ENCODE results near the gene JAKMIP1.

JAKMIP1 gene

DNA sequence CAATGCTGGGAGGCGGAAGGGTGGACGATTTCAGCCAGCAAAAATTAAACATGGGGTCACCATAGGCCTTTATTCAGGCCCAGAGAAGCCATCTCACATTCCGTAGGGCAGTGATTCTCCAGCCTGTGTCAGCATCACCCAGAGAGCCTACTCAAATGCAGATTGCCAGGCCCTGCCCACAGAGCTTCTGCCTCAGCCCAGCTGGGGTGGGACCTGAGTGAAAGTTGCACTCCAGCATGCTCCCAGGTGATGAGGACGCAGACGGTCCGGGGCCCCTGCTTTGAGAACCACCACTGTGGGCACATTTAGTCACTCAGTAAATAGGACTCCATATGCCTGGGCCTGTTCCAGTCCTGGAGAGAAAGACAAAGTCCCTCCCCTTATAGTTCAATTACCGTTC, 169.7 kb downstream of the JAKMIP1 start:
- Mint-ChIP-seq H3K27me3 (no peaks in the 10 kb centered on the region), H3K36me3 (ENCODE audit: low read depth) (no peaks in the 10 kb centered on the region), H3K27ac (no peak overlapping the region), H3K4me1 (ENCODE audit: low read depth) (no peaks in the 10 kb centered on the region), H3K4me3 (no peak overlapping the region), H3K9me3 (no peaks in the 10 kb centered on the region)
- DNase-seq, result no peak

DNA sequence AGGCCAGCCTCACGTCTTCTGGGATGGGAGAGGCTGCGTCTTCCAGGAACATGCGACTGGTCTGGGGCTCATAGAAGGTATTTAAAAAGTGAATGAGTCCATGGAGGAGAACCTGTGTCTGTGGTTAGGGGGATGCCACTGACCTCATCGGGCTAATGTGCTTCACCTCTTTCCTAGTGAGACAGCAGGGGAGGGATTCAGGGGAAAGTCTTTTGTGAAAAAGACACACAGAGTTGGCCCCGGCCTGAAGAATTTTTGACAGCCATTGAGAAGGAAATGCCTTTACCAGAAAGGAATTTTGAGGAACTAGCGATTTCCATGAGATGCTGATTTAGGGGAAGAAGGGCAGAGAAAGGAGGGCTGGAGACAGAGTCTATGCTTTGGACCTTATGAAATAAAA, 171.1 kb downstream of the JAKMIP1 start:
- no peak overlapping the region for H3K27ac Mint-ChIP-seq
- no peaks in the 10 kb centered on the region for H3K4me1 Mint-ChIP-seq (ENCODE audit: low read depth)
- H3K27me3 Mint-ChIP-seq, result no peaks in the 10 kb centered on the region
- no peak overlapping the region for H3K4me3 Mint-ChIP-seq
- no peak for DNase-seq
- no peaks in the 10 kb centered on the region for H3K36me3 Mint-ChIP-seq (ENCODE audit: low read depth)
- no peaks in the 10 kb centered on the region for H3K9me3 Mint-ChIP-seq

DNA sequence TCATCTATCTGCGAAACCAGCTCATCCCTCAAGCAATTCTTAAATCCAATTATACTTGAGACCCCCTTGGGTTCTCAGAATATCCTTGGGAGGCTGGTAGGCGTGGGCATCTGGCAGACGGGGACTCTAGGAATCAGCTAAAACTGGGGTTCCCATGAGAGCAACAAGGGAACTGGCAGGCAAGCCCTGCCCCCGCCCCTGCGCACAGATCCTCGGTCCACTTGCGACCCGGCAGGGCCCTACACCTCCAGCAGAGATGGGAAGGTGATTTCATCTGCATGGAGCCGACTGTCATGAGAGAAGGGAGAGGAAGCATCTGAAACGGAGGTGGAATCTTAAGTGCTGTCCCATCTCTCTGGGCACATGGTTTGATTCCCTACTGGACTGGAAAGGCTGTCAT, 172.2 kb downstream of the JAKMIP1 start:
- Mint-ChIP-seq H3K27me3 (no peaks in the 10 kb centered on the region), H3K4me3 (no peak overlapping the region), H3K9me3 (no peaks in the 10 kb centered on the region), H3K36me3 (ENCODE audit: low read depth) (no peaks in the 10 kb centered on the region), H3K4me1 (ENCODE audit: low read depth) (no peaks in the 10 kb centered on the region), H3K27ac (no peak overlapping the region)
- no peak for DNase-seq

DNA sequence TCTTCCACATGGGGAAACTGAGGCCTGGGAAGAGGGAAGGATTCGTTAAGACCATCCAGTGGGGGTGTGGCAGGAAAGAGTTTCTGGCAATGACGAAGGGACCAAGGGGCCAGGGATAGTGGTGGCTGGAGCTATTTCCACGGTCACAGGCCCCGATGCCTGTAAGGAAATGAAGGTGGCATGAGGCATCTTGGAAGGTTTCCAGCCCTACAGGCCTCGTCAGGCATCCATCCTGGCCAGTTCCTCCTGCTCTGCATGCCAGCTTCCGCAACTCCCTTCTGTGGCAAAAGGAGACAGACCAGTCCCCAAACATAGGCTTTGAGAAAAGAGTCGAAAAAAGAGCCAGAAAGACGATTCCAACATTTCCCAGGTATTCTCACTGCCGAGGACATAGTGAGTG, 173.0 kb downstream of the JAKMIP1 start:
- H3K4me1 Mint-ChIP-seq (ENCODE audit: low read depth), result no peaks in the 10 kb centered on the region
- H3K27ac Mint-ChIP-seq, result no peak overlapping the region
- no peaks in the 10 kb centered on the region for H3K36me3 Mint-ChIP-seq (ENCODE audit: low read depth)
- H3K4me3 Mint-ChIP-seq, result no peak overlapping the region
- no peaks in the 10 kb centered on the region for H3K27me3 Mint-ChIP-seq
- H3K9me3 Mint-ChIP-seq, result no peaks in the 10 kb centered on the region
- DNase-seq, result no peak

DNA sequence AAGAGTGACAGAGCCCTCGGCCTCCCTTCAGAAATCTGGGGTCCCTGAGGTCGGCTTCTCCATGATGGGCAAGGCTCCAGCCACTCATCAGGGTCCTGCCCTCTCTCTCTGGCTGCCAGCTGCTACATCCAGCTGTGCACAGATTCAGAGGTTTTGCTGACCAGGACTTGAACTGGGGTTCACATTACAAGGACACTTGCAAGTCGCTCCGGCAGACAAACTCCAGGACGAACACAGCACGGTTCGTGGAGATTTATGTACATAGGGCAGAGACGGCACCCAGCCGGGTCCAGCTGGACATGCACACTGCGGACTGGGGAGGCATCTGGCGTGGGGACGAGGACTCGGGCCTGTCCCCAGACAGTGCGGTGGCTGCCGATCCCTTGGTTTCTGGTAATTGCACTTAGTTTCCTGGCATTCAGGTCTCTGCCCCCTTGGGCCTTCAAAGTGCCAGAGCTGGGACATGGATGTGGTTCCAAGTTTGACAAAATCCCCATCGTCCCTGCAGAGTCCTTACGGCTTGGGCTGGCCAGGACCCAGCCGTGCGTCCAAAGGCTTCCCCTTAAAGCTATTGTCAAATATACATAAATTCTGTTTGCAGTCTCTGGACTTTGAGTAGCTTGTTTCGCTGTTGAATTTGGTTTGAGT, 175.9 kb downstream of the JAKMIP1 start:
- Mint-ChIP-seq H3K27ac (no peak overlapping the region), H3K27me3 (peaks cover 7% of the 10 kb centered on the region), H3K4me3 (no peak overlapping the region), H3K4me1 (ENCODE audit: low read depth) (no peaks in the 10 kb centered on the region), H3K9me3 (no peaks in the 10 kb centered on the region), H3K36me3 (ENCODE audit: low read depth) (no peaks in the 10 kb centered on the region)
- DNase-seq, result no peak

DNA sequence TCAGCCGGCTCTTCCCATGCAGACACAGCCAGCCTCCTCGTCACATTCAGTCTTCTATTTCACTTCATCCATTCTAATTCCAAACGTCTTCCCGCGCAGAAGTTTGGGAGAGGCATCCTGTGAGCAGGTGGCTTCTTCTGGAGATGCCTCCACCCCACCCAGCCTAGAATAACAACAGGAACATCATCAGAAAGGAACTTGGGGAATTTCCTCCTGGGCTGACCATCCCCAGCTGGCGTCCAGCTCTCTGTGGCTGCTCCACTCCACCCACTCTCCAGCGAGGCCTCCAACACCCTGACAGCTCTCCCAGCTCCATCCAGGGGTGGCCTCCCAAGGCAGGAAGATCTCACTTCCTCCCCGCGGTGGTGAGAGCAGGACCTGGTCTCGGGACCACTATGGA, 176.6 kb downstream of the JAKMIP1 start:
- Mint-ChIP-seq H3K27ac (no peak overlapping the region), H3K27me3 (peaks cover 14% of the 10 kb centered on the region), H3K36me3 (ENCODE audit: low read depth) (no peaks in the 10 kb centered on the region), H3K4me1 (ENCODE audit: low read depth) (no peaks in the 10 kb centered on the region), H3K4me3 (no peak overlapping the region), H3K9me3 (no peaks in the 10 kb centered on the region)
- DNase-seq, result no peak

DNA sequence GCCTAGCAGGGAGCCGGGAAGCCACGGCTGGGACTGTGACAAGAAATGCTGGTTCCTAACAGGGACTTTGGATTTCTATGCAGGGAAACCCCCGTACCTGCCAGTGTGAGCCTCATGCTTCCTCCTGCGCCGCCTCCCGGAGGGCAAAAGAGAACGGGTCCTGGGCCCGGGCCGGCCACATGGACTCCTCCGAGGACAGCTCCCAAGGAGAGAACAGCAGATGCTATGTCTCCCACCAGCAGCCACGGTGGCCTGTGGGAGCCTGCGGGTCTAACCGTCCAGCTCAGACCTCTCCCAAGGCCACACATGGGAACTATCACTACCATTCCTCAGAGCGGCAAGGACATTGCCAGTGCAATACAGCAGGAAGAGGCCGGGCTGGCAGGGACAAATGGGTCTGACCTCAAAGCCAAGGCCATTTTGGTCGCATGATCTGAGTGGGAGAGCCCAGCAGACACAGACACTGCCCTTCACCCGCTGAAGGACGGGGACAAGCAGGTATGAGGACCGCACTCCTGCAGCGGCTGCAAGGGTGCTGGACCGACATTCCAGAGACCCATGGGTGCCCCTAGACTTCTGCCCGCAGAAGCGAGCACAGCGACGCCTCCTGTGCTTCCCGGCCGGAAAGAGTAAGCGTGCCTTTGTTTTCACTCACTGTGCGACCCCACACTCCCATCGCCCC, 177.6 kb downstream of the JAKMIP1 start:
- no peak for DNase-seq
- H3K4me1 Mint-ChIP-seq (ENCODE audit: low read depth), result no peaks in the 10 kb centered on the region
- no peak overlapping the region for H3K4me3 Mint-ChIP-seq
- no peaks in the 10 kb centered on the region for H3K36me3 Mint-ChIP-seq (ENCODE audit: low read depth)
- H3K27ac Mint-ChIP-seq, result no peak overlapping the region
- peaks cover 15% of the 10 kb centered on the region for H3K27me3 Mint-ChIP-seq
- H3K9me3 Mint-ChIP-seq, result no peaks in the 10 kb centered on the region

DNA sequence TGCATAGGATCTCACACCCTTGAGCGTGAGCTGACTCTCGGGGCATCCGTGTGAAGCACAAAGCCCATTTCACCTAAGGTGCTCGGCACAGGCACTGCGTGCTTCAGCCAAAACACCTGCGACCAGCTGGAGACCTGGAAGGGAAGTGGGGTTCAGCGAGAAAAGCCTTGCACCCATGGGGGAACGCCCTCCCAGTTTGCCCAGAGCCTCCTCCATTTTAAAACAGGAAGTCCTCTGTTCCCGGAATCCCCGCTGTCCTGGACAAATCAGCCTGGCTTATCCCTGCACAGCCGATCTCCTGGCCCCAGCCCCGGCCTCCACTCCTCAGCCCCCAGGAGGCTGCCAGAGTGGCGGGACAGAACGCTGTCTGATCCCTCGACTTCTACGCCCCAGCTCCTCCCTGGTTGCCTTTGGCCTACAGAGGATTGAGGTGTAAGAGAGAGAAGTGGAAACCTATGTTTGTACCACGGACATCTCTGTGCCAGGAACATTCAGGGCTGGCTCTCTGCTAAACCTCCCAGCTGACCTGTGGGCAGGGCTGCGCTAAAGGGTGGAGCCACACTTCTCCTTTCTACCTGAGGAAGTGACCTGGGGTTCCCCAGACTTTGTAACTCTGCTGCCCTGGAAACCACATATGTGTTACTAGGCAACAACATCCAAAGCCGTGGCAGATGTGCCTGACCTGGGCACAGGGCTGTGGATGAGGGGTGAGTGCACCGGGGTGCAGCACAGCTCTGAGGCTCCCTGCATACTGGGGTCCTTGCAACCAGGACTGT, 178.3 kb downstream of the JAKMIP1 start:
- Mint-ChIP-seq H3K27ac (no peak overlapping the region), H3K27me3 (peaks cover 18% of the 10 kb centered on the region)
- DNase-seq, result no peak

DNA sequence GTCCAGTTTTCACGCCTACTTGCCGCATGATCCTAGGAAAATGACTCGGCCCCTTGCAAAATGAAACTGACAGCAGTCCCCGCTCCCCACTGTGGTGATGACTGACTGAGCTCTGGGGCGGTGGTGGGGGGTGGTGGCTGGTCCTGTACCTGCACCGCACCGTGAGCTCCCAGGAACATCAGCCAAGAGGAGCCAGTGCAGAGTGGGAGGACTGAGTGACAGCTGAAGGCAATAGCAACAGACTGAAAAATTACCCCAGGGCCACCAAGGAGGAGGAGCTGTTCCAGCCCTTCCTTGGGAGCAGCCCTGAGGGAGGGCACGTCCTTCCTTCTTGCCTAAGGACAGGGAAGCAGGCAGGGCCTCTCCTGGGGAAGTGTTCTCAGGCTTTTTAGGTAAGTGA, 179.7 kb downstream of the JAKMIP1 start:
- H3K4me3 Mint-ChIP-seq, result no peak overlapping the region
- peaks cover 20% of the 10 kb centered on the region for H3K27me3 Mint-ChIP-seq
- no peaks in the 10 kb centered on the region for H3K9me3 Mint-ChIP-seq
- H3K27ac Mint-ChIP-seq, result no peak overlapping the region
- H3K36me3 Mint-ChIP-seq (ENCODE audit: low read depth), result no peaks in the 10 kb centered on the region
- H3K4me1 Mint-ChIP-seq (ENCODE audit: low read depth), result no peaks in the 10 kb centered on the region
- no peak for DNase-seq

More for the DNA sequence above, 178.3 kb downstream of the JAKMIP1 start:
- Mint-ChIP-seq H3K4me3 (no peak overlapping the region), H3K9me3 (no peaks in the 10 kb centered on the region), H3K36me3 (ENCODE audit: low read depth) (no peaks in the 10 kb centered on the region), H3K4me1 (ENCODE audit: low read depth) (no peaks in the 10 kb centered on the region)

DNA sequence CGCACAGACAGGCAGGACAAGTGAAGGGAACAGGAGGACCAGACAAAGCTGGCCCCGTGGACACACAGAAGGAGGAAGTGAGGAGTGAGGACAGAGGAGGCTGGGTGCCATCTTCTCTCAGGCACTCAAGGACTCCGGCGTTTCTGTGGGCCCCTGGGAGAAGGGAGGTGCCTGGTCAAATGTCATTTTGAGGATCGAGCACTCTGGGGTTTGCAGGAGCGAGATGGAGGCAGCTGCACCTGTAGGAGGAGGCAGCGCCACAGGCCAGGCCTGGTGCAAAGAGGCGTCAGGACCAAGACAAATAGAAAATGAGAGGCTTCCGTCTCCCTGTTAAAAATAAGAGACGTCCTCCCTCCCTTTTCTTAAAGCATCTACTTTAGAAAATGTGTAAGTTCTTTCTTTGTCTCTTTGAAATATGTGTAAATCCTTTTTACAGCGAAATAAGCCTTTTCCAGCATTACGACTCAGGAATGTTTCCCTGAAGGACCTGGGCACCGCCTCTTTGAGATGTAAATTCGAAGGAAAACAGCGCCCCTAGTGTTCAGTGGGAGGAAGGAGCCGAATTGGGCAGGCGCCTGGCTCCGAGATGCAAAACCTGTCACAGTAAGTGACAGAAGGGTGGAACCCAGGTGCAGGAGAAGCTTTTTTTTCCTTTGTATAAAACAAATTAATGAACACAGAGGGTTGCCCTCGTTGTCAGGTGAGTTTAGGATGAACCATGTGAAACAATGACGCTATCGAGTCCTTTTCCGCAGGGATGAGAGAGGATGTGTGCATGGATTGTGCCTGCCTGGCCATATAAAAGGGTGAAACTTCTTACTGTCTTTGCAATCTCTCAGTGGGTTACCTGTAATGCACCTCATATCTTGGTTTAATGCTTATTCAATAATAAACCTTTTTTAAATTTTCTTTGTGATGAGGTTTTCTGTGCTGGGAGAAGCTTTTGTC, 180.8 kb downstream of the JAKMIP1 start:
- H3K27me3 Mint-ChIP-seq, result peaks cover 20% of the 10 kb centered on the region
- no peaks in the 10 kb centered on the region for H3K4me1 Mint-ChIP-seq (ENCODE audit: low read depth)
- H3K27ac Mint-ChIP-seq, result no peak overlapping the region
- no peak overlapping the region for H3K4me3 Mint-ChIP-seq
- no peaks in the 10 kb centered on the region for H3K36me3 Mint-ChIP-seq (ENCODE audit: low read depth)
- H3K9me3 Mint-ChIP-seq, result no peaks in the 10 kb centered on the region
- DNase-seq, result no peak

DNA sequence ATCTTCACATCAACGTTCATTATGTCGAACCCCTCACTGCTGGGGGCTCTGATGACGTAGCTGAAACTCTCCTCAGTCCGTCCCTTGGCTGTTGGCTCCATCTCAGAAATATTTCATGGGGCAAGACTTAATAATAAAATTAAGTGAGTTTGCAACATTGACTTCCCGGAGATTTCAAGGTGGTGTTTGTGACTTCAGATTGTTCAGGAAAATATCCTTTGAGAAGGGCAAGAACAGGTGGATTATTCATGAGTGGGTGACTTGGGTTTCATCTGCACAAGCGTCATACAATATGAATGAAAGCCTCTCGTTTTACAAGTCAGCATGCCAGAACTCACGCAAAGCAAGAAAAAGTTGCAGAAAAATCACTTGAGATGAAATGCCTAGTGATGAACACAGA, 182.0 kb downstream of the JAKMIP1 start, which contains the start of gene C4orf50:
TSS of gene C4orf50 (minus strand) at position 101 of the 400 bp plus-strand sequence.
- Mint-ChIP-seq H3K36me3 (ENCODE audit: low read depth) (no peaks in the 10 kb centered on the region), H3K27ac (no peak within 1 kb of the TSS), H3K9me3 (no peaks in the 10 kb centered on the region), H3K4me1 (ENCODE audit: low read depth) (no peaks in the 10 kb centered on the region), H3K27me3 (peaks cover 20% of the 10 kb centered on the region), H3K4me3 (no peak within 1 kb of the TSS)
- DNase-seq, result no peak

DNA sequence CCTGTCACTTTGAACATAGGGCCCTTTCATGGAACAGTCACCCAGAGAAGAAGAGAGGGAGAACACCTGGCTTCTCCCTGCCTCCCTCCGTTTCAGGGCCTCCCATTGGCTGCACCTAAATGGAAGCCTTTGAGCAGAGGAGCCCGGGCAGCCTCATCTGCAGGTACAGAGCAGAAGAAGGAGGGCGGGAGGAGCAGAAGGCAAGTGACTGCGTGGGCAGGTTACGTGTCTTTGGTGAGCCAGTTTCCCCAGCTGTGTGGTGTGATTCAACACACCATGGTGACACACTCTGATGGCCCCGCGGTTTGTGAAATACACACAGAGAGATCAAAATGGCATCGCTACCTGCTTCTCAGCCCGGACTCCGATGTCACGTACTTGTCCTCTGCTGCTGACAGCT, 182.5 kb downstream of the JAKMIP1 start:
- no peaks in the 10 kb centered on the region for H3K9me3 Mint-ChIP-seq
- H3K4me1 Mint-ChIP-seq (ENCODE audit: low read depth), result no peaks in the 10 kb centered on the region
- no peak for DNase-seq
- no peak overlapping the region for H3K4me3 Mint-ChIP-seq
- H3K27me3 Mint-ChIP-seq, result peaks cover 20% of the 10 kb centered on the region
- no peaks in the 10 kb centered on the region for H3K36me3 Mint-ChIP-seq (ENCODE audit: low read depth)
- H3K27ac Mint-ChIP-seq, result no peak overlapping the region

DNA sequence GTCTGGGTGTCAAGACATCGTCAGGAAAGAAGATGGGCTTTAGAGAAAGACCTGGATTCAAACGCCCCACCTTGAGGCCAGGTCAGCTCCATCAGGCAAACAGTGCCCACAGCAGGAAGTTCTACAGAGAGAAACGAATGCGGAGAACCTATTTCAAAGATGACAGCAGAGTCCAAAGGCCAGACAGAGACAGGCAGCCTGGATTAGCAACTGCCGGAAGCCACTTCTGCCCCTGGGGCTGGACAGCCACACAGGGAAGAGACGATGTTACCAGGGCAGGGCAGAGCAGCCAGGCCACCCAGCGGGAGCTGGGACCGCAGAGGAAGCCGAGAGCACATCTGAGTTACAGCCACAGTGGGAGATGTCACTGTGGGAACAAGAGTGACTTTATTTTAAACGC, 183.3 kb downstream of the JAKMIP1 start:
- no peak overlapping the region for H3K27ac Mint-ChIP-seq
- no peaks in the 10 kb centered on the region for H3K4me1 Mint-ChIP-seq (ENCODE audit: low read depth)
- no peaks in the 10 kb centered on the region for H3K36me3 Mint-ChIP-seq (ENCODE audit: low read depth)
- no peaks in the 10 kb centered on the region for H3K9me3 Mint-ChIP-seq
- H3K27me3 Mint-ChIP-seq, result peaks cover 20% of the 10 kb centered on the region
- no peak overlapping the region for H3K4me3 Mint-ChIP-seq
- DNase-seq, result no peak

DNA sequence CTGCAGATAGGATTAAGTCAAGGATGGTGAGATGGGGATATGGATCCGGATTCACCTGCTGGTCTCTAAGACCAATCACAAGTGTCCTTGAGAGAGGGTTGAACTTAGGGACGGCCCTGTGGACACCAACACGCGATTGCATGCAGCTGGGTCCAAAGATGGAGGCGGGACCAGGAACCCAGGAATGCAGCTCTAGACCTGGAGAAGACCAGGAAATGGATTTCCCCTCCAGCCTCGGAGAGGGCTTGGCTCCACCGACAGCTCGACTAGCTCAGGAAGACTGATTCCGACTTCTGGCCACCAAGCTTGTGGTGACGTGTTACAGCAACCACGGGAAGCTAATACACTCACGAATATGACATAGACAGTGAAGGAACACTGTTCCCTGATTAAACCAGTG, 186.8 kb downstream of the JAKMIP1 start:
- Mint-ChIP-seq H3K36me3 (ENCODE audit: low read depth) (no peaks in the 10 kb centered on the region), H3K27ac (no peak overlapping the region), H3K27me3 (peaks cover 29% of the 10 kb centered on the region), H3K9me3 (no peaks in the 10 kb centered on the region), H3K4me3 (no peak overlapping the region), H3K4me1 (ENCODE audit: low read depth) (no peaks in the 10 kb centered on the region)
- no peak for DNase-seq
